ENCODE data around the gene IL17D.

- TF ChIP-seq ZNF8 (CRISPR knock-in tag; IDR thresholded peaks at IDR 0.05) (no peak), ARNTL (CRISPR knock-in tag; IDR thresholded peaks at IDR 0.05; ENCODE audit: borderline replicate concordance, low read depth) (no peak), RARB (CRISPR knock-in tag; IDR thresholded peaks at IDR 0.05) (no peak), GLIS3 (CRISPR knock-in tag; IDR thresholded peaks at IDR 0.05) (no peak)
These were observed 9.5 kb downstream of the IL17D start for GRCh38 chr13:20713014-20713376.
